T-helper 2 cell treated with Interferon-gamma antibody and Interleukin-4, amounts not matched to agents 100 ng/mL and 5 ng/mL, for 36 hours (primary cell): ENCODE results near the gene TMEM19. TPM values are rescaled to one million over a fixed set of nuclear protein-coding genes. Genes with fewer than 3 reads are reported as not detected.

Source experiments
- intact Hi-C: fragments of 100-400 bp; cut with micrococcal nuclease; formaldehyde crosslinking; loops from one replicate; pipeline ENCODE4 v1.15.1; 2023
- total RNA-seq: library from RNA; stranded (reverse); gene quantifications from 2 replicates; pipeline ENCODE4 v1.2.3, GENCODE V29; 2022

The TMEM19 gene
- total RNA-seq, 1 donor from 2014 or later: 18.5 TPM

GRCh38 chr12:71710276-71711125 is 24.6 kb downstream of the TMEM19 start:
- intact Hi-C loops: no loop called here

GRCh38 chr12:71718611-71719010 is 32.7 kb downstream of the TMEM19 start:
- intact Hi-C loops: no loop called here

GRCh38 chr12:71719647-71720370 is 33.9 kb downstream of the TMEM19 start:
- intact Hi-C loops: no loop called here

DNA sequence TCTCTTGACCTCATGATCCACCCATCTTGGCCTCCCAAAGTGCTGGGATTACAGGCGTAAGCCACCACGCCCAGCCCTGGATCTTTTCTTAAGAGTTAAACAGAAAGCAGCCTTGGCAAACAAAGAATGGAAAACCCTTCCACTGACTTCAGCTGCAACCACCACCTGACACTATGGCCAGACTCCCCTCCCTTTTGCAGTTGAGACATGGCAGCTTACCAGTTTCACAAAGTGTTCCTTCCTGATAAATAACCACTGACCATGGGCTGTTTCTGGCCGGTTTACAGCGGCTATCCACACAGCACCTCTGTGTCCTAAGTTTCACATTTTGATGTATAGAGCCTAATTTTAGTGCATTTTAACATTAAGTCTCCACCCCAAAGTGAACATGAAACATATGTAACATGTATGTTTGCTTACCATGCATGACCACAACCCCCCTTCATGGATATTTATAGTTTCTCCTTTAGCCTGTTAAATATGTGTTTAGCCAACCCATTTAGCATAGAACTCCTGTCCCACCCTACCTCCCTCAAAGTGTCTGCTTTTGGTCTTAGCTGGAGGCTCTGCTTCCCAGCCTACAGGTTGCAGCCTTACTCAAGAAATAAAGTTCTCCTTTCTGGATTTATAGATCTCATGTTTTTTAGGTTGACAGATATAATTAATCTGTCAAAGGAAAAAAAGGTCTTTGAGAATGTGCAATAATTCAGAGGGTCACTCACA is 36.1 kb downstream of the TMEM19 start:
- intact Hi-C loops: no loop called here

DNA sequence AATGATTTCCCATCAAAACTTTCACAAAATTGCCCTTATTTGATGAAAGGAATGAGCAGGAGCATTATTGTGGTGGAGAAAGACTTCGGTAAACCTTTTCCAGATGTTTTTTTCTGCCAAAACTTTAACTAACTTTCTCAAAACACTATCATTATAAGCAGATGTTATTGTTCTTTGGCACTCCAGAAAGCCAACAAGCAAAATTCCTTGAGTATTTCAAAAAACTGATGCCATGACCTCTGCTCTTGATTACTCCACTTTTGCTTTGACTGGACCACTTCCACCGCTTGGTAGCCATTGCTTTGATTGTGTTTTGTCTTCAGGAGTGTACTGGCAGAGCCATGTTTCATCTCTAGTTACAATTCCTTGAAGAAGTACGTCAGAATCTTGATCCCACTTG is 39.1 kb downstream of the TMEM19 start:
- intact Hi-C loops: no loop called here

- intact Hi-C loops: no loop called here
Observed at GRCh38 chr12:71726548-71726947, 40.7 kb downstream of the TMEM19 start.

DNA sequence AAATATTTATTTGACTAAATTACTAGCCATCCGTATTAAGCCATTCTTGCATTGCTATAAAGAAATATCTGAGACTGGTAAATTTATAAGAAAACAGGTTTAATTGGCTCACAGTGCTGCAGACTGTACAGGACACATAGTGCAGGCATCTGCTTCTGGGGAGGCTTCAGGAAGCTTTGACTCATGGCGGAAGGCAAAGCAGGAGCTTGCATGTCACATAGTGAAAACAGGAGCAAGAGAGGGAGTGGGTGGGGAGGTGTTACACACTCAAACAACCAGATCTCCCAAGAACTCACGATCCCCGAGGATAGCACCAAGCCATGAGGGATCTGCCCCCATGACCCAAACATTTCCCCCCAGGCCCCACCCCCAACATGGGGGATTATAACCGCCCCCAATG is 42.1 kb downstream of the TMEM19 start:
- intact Hi-C loops: no loop called here

DNA sequence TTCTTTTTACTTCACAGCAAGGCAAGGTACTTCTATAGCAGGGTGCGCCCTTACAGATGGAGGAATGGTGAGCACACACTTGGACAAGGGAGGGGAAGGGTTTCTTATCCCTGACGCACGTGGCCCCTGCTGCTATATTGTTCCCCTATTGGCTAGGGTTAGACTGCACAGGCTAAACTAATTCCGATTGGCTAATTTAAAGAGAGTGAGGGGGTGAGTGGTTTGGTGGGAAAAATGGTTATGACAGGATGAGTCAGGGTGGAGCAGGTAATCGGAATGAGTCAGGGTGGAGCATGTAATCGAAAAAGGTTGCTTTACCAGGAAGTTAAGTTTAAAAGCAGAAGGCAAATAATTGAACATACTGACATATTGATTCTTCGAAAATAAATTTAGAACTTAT is 45.1 kb downstream of the TMEM19 start:
- intact Hi-C loops: no loop called here

GRCh38 chr12:71731439-71732356 is 45.8 kb downstream of the TMEM19 start:
- intact Hi-C loops: no loop called here

GRCh38 chr12:71732357-71732712 is 46.5 kb downstream of the TMEM19 start:
- intact Hi-C loops: no loop called here

DNA sequence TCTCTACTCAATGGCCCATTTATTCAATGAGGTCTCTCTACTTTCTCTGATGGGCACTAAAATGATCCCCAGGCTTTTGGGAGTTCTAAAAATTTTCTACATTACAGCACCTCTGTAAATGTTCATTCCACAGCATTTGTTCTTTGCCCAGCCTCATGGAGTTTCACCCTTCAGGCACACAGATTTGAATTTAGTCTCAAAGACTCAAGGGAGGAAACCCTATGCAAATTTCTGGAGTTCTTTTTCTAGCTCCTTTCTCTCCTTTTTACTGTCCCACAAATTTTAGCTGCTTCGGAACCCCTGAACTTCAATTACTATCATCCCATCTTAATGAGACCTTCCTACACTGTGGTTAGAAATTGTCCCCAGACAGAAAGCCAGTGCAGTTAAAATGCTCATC is 51.3 kb downstream of the TMEM19 start:
- intact Hi-C loops: no loop called here

- intact Hi-C loops: loop anchor here (10.0 kb wide), 1 partner anchor 528 kb away; no protein-coding TSS in a partner anchor
Observed at GRCh38 chr12:71742998-71743397, 57.1 kb downstream of the TMEM19 start.

- intact Hi-C loops: loop anchor here (10.0 kb wide), 1 partner anchor 530 kb away; no protein-coding TSS in a partner anchor
Observed at GRCh38 chr12:71744522-71745300, 58.8 kb downstream of the TMEM19 start.

DNA sequence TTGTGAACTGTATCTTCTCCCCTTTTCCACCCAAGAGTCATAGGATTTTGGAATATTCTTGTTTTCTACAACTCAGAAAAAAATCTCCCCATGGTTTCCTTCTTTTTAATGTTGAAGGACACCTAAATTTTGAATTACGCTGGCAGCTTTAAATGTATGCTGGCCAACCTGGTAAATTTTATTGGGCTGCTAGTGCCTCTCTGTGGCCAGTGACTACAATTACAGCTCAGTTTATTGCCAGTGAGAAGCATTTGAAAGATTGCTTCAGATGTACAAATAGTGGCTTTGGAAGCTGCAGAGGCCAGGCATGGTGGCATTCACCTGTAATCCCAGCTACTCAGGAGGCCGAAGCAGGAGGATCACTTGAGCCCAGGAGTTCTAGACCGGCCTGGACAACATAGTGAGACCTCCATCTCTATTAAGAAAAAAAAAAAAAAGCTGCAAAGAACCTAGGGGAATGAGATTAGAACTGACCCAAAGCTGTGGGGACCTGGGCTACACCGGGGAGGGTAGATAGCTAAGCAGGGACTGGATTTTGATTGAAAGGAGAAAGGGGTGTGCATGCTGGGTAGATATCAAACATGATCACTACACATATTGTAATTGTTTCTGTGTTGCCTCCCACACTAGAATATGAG is 61.2 kb downstream of the TMEM19 start:
- intact Hi-C loops: loop anchor here (1.0 to 10.0 kb wide), 5 partner anchors 84 to 532 kb away; partner anchors contain the start of gene ZFC3H1

DNA sequence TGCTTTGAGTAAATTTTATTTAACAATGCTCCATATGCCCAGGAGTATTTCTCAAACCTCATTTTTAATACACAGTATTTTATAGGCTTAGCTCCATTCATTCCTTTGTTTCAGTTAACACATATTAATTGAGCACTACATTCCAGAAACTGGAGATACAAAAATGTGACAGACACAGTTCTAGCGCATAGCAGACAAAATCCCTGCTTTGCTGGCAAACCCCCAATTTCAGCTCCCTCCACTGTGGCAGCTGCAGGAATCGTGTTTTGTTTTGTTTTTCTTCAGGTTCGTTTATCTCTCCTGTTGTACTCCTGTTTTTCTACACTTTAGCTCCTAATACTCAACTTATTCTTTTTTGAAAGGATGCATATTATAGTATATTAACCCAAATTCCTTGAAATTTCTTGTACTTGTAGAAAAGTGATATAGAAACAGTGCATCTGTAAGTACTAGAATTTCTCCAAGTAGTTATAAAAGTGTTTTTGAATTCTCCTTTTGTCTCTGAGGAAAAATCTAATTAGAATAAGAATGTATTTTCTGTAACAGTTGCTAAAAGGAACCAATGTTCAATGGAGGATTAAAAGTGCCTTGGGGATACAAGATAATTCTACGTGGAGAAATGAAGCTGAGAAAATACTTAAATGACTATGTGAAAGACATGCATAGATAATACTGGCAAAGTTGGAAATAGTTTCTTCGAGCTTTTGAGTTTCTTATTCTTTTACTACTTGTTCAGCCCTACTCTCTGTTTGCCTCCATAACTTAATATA is 62.4 kb downstream of the TMEM19 start:
- intact Hi-C loops: loop anchor here (10.0 kb wide), 1 partner anchor 533 kb away; no protein-coding TSS in a partner anchor

DNA sequence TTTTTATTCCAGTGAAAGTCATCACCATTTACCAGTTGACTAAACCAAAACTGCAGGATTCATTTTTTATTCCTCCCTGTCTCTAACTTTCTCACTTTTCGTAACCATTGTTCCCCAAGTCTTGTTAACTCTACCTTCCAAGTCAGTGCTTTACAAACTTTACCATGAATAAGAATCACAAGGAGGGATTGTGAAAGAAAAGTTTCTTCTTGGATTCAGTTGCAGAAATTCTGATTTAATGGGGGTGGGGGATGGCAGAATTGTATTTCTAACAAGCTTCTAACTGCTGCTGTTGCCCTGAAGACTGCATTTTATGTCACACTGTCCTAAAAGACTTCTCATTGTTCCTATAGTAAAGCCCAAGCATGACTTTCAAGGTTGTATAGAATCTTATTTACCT is 63.8 kb downstream of the TMEM19 start:
- intact Hi-C loops: loop anchor here (5.0 to 10.0 kb wide), 2 partner anchors 535 to 1507 kb away; partner anchors contain the start of gene CNOT2

DNA sequence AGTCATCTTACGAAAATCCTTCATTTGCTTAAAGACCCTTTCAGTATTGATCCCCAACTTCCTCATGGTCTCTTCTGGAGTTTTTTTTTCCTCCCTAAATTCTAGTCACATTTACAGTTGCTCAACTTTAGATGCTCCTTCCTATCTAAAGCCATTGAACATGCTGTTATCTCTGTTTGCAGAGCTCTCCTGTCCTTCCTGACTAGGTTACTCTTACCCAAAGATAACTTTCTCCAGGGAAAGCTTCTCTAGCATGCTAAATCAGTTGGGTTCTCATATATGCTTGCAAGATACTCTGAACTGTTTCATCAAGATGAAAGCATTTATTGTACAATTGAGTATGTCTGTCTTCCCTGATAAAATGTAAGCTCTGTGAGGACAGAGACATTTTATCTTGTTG is 67.0 kb downstream of the TMEM19 start:
- intact Hi-C loops: loop anchor here (5.0 kb wide), 1 partner anchor 1511 kb away; the partner anchor contains the start of gene CNOT2
